Colon (tissue), 2 donors: Measurements from ENCODE around the gene ADI1.
"Not testable (repeated sequence)": the region's sequence is repeated elsewhere in the genome, so short reads cannot be mapped to it uniquely, and the experiment has no call there.

Experiments used
- FAIRE-seq: peaks from 2 replicates; lab custom pipeline; 2012; peaks lifted over from hg19 to GRCh38; lab: Jason Lieb, UNC
- donor health status: control.
- donor health status: control.

The ADI1 gene

DNA sequence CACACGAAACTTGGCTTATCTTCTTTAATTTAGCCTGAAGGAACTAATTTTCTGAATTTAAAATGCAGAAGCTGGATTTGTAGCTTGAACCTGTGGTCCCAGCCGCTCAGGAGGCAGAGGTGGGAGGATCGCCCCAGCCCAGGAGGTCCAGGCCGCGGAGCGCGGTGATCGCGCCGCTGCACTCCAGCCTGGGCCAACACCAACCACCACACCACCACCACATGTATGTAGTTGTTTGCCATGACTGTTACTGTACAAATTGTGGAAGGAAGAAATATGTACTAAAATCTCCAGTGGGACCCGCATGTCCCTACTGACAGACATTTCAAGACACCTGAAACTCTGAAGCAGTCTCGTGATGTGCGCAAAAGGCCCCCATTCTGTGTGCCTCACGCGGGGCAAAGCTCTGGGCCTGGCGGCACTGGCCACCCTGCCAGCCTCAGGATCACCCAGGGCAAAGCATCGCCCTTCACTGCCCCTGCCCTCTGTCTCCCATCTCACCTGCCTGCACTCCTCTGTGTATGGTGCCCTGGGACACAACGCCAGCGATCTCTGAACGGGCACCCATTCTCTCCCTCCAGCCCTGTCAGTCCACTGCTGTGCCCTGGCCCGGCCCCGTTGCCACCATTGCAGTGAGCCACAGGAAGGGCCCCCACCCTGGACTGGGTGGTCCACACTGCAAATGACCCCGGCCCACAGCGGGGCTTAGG, 10.1 kb upstream of the ADI1 start:
- no peak for FAIRE-seq

DNA sequence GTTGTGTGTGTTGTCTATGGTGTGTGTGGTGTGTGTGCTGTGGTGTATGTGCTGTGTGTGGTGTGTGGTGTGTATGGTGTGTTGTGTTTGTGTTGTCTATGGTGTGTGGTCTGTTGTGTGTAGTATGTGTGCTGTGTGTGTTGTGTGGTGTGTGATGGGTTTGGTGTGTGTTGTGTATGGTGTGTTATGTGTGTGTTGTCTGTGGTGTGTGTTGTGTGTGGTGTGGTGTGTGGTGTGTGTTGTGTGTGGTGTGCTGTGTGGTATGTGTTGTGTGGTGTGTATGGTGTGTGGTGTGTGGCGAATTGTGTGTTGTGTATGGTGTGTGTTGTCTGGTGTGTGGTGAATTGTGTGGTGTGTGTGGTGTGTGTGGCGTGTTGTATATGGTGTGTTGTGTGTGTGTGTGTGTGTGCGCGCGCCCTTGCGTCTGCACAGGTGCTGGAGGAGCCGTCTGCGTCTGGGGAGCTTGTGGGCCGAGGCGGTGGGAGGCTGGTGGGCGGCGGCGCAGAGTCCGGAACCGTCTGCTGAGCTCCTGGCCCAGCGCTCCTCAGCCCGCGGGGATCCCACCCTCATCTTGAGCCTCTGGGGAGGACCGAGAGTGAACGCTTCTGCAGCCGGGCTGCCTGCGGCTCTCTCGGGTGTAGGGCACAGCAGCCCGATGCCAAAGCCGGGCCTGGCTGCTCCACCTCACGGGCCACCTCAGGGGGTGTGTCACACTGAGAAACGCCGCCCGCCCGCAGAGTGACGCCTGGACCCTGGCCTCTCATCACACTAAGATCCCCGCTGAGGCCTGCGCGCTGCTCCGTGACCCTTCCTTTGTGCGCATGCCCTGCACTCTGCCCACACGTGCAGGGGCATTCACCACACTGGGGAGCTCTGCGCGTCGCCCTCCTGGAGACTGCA, 8.8 kb upstream of the ADI1 start:
- FAIRE-seq = no peak

DNA sequence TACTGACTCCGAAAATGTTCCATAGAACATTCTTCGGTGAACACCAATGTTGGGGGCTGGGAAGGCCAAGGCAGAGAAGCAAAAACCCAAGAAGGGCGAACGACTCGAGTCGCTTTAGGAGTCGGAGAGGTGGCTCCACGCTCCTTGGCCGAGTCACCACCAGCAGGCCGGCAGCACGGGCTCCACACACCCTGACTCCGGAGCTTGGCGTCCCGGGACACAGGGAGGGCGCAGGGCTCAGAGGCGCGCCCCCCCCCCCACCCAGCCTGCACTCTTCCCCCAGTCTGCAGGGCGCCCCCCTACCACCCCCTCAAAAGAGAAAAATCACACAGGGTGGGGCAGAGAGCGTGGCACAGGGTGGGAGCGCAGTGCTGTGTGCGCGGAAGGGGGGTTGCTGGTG, 7.5 kb upstream of the ADI1 start:
- no peak for FAIRE-seq

DNA sequence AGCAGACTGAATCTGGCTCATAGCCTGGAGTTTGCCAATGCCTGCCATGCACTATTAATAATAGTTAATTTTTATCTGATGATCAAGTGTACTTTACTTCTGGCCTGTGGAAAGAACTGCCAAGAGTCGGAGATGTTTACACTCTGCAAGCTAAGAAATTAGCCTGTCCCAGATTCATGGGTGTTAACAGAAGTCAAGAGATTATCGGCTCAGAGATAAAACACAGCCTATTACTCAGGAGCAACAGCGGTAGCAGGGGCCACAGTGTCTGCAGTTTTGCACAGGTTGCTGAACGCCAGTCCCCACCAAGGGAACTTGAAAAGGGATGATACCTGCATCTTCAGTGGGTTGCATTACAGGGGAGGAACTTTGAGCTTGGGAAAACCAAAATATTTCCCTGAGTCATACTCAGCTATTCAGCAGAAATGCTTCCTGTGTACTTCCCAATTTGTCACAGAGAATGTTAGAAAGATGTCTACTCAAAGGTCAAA, 4.3 kb upstream of the ADI1 start:
- no peak for FAIRE-seq

DNA sequence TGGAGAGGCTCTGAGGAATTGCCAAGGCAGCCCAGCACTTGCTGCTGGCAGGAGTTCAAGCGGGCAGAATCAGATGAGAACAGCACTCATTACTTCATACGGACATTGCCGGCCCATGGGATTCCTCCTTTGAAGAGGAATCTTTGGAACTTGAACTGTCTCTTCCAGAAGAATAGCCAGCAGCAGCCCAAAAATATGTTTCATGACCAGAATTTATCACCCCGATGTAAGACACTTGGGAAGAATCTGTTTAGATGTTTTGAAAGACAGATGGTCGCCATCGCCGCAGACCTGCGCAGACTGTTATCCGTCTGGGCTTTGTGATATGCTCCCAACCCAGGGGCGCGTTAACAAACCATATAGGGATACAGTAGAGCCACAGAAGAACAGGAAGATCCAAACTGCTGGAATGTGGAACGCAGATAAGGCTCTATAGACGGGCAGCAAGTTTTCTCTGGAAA, 3.7 kb upstream of the ADI1 start:
- no peak for FAIRE-seq

DNA sequence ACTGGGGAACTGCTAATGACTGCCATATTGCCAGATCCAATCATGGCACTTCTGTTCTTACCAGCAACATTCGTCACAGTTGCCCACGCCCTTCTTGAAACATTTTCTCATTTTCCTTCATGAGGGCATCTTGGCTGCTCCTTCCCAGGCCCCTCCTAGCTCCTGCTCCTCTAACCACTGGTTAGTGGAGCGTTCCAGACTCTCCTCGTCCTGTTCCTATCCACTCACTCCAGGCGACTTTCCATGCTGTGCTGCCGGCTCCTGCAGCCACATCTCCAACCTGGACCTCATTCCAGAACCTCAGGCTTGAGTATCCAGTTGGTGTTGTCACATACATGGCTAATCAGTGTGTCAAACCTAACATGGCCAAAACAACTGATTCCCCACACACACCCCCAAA, 1.3 kb upstream of the ADI1 start:
- FAIRE-seq = no peak

DNA sequence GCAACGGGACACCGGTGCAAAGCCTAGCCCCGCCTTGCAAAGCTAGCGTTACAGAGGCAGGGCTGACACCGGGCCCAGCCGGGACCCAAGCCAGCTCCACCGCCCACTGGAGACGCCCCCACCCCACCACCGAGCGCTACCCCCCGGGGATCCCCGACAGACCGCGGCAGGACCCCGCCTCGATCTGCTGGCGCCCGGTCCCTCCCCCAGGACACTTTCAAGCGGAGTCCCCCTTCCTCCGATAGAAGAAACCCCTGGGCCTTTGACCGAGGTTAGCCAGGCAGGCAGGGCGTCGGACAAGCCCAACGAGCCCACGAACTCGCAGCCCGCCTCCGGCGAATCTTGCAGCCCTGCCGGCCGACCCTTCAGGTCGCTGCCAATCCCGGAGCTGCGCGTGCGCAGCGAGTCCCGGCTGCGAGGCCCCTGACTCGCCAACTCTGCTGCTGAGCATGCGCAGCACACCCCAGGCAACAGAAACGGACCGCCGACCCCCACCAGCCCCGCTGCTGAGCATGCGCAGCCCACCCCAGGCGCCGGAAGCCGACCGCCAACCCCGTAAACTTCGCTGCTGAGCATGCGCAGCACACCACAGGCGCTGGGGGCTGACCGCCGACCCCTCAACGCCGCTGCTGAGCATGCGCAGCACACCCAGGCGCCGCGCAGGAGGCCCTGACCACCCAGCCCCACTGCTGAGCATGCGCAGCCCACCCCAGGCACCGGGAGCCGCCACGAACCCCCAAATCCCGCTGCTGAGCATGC, 656 bp downstream of the ADI1 start:
- FAIRE-seq = no peak

DNA sequence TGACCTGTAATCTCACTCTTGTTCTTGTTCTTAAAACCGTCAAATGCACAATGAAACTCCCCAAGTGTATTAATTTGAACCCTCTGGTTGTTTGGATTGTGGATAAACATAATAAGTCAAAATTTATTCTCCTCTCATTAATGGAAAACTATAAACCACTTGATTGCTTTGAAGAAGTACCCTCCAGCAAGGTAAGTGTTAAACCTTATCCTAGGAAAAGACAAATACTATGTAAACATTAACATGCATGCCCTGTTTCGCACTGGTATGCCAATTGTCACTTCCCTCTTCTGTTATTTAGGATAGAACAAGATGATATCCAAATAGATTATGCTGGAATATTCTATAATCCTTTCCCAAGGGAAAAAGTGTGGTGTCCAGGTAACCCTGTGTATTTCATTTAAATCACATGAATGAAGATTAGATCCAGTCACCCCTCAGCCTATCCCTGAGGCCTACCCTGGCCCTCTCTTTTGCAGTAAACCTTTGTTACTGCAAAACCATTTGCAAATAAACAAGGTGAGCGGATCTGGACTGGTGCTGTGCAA, 1.3 kb downstream of the ADI1 start:
- FAIRE-seq = no peak

DNA sequence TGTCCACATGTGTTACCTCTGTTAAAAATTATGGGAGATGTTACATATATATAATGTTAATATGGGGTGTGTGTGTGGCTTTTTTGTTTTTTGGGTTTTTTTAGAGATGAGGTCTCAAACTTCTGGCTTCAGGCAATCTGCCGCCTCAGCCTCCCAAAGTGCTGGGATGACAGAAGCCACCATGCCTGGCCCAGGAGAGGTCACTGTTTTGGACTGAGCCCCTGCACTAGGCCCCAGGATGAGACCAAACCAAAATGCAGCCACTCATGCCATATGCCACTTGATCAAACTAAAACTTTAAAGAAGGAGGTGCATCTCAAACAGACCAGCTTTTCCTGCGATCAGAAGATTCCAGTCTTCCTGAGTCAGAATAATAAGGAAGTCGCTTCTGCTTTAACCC, 2.5 kb downstream of the ADI1 start:
- FAIRE-seq = no peak

DNA sequence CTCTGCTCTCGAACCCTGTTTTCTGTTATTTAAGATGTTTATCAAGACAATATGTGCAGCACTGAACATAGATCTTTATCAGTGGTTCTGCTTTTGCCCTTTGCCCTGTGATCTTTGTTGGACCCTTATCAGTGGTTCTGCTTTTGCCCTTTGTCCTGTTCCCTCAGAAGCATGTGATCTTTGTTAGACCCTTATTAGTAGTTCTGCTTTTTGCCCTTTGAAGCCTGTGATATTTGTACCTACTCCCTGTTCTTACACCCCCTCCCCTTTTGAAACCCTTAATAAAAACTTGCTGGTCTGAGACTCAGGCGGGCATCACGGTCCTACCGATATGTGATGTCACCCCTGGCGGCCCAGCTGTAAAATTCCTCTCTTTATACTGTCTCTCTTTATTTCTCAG, 3.9 kb downstream of the ADI1 start:
- not testable (repeated sequence) for FAIRE-seq

DNA sequence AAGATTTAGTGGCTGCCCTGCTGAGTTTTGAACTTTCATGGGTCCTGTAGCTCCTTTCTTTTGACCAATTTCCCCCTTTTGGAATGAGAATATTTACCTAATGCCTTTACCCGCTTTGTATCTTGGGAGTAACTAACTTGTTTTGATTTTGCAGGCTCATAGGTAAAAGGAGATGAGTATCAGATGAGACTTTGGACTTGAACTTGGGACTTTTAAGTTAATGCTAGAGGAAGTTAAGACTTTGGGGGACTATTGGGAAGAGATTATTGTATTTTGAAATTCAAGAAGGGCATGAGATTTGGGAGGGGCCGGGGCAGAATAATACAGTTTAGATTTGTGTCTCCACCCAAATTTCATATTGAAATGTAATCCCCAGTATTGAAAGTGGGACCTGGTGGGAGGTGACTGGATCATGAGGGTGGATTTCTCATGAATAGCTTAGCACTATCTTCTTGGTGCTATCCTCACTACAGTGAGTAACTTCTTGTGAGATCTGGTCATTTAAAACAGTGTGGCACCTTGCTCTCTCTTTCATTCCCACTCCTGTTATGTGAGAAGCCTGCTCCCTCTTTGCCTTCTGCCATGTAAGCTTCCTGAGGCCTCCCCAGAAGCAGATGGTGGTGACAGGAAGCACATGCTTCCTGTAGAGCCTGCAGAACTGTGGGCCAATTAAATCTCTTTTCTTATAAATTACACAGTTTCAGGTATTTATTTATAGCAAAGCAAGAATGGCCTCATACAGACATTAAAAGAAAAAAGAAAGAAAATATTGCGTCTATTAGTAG, 6.1 kb downstream of the ADI1 start:
- FAIRE-seq = no peak

DNA sequence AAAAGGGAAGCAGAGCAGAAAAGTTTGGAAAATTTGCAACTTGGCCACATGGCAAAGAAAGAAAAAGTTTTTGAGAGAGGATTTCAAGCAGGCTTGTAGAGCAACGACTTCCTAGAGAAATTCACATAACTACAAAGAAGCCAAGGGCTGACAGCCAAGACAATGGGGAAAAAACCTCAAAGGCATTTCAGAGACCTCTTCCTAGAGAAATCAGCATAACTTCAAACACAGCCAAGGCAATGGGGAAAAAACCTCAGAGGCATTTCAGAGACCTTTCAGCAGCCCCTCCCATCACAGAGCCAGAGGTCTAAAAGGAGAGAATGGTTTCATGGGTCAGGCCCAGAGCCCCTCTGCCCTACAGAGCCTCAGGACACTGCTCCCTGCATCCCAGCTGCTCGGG, 7.2 kb downstream of the ADI1 start:
- FAIRE-seq = no peak

DNA sequence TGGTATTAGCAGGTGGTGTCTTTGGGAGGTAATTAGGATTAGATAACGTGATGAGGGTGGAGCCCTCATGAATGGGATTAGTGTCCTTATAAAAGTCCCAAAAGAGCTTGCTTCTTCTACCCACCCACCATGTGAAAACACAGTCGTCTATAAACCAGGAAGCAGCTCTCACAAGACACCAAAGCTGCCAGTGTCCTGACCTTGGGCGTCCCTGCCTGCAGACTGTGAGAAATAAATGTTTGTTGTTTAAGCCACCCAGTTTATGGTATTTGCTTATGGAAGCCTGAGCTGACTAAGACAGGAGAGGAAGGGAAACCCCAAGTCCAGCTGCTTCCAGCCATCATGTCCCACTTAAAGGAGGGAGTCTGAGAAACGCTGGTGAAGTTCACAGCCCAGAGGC, 13.6 kb downstream of the ADI1 start:
- FAIRE-seq = no peak

DNA sequence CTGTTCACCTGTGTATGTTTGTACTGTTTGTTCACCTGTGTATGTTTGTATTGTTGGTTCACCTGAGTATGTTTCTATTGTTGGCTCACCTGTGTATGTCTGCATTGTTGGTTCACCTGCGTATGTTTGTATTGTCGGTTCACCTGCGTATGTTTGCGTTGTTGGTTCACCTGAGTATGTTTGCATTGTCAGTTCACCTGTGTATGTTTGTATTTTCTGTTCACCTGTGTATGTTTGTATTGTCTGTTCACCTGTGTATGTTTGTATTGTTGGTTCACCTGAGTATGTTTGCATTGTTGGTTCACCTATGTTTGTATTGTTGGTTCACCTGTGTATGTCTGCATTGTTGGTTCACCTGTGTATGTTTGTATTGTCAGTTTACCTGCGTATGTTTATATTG, 14.6 kb downstream of the ADI1 start:
- no peak for FAIRE-seq

DNA sequence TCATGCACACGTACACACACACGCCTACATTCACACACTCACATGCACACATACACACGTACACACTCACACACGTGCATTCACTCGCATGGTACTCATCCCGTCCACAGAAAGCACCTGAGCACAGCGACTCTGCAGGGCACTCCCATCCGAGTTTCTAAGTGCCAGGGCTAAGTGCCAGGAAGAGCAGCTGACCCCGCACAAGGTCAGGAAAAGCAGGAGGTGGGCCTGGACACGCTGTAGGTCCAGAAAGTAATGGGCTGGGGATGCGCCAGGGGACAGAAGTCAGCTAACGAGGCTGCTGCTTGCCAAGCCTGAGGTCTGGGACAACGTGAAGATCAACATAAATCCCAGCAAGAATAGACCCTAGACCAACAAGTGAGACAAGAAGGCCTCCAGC, 15.8 kb downstream of the ADI1 start:
- FAIRE-seq = no peak

DNA sequence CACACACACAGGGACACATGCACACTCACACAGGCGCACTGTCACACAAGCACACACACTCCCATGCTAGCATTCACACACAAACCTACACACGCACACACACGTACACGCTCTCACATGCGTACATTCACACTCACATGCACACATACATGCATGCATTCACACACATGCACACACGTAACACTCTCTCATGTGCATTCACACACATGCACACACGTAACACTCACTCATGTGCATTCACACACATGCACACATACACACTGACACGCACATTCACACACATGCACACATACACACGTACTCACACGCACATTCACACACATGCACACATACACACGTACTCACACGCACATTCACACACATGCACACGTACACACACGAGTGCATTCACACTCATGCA, 16.3 kb downstream of the ADI1 start:
- no peak for FAIRE-seq

DNA sequence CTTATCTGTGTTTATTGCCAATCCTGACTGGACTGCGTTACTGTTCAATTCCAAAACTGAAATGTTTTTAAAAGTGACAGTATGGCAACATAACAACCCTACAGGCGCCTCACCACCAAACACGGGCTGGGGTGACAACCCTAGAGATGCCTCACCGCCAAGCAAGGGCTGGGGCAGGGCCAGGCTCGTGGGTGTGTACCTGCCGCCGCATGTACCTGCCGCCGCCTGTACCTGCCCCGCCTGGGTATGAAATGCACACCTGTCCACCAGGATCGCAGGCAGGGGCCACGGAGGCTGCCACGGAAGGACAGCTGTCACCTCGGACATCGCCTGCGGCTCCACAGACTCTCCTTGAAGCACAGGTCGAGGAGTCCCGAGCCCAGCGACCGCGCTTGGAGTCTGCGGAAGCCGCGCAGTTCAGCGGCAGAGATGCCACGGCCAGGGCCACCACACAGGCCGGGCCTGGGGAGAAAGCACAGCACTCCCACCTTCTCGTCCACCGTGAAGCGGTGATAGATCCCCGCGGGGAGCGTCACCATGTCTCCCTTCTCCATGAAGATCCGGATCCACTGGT, 18.9 kb downstream of the ADI1 start:
- FAIRE-seq = no peak

DNA sequence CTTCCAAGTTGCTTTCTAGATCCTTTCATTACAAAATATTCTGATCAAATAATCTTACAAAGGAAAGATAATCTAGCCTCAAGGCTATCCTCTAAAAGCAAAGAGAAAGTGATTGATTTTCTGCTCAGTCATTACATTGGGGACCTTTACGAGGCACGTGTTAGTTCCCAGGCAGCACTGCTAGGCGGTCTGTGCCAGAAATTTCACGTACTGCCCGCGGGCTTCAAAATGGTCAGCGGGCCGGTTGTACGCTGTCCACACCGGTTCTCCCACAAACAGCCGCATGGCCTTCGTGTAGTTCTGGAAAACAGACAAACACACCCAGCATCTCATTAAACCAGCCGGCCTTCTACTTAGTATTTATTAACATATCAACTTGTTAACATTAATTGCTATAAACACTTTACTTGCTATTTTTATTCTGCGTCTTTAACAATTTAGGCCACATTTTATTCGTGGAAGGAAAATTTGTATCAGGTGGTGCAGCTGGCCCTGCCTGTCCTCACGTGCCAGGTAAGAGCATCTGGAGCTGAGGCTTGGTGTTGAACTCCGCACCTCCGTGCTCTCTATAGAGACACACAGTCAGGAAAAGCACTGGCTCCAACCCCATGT, 20.4 kb downstream of the ADI1 start:
- FAIRE-seq = no peak

DNA sequence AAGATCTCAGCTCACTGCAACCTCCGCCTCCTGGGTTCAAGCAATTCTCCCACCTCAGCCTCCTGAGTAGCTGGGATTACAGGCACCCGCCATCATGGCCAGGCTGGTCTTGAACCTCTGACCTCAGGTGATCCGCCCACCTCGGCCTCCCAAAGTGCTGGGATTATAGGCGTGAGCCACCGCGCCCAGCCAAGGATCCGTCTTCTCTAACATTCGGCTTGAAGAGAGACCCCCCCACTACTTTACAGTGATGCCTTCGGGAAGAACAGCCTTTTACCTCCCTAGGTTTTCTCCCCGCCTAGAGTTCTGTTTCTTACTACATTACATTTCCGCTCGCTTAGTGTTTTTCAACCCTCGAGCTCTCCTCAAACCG, 22.6 kb downstream of the ADI1 start:
- FAIRE-seq = not testable (repeated sequence)

DNA sequence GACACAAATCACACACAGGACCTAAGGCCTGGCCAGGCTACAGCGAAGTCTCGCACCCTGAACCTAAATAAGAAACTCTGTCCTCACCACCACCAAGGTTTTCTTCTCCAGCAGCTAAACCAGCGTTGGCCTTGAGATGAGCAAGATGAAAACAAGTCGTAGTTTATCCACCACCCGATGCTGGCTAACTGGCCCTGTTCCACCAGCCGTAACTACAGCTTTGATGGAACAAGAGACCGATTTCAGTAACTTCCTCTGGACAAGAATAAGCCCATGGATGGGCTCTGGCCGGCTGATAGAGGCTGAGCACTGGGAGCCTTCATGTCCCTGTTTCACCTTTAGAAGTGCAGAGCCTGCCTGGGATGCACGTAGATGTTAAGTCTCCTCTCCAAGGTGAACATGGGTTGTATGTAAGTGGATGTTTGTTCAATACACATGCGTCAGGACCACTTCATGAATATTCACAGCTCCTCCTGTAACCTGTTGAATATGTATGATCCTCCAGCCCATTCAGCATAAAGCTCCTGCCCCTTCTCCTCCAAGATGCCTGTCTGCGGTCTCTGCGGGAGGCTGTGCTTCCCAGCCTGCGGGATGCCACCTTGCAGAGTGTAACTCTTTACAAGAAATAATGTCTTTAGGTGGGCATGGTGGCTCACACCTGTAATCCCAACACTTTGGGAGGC, 24.2 kb downstream of the ADI1 start:
- FAIRE-seq = no peak
